Natural killer cell (primary cell): ENCODE results near the gene NRDC. TPM values are rescaled to one million over a fixed set of nuclear protein-coding genes. Genes with fewer than 3 reads are reported as not detected.
"Not testable (repeated sequence)": the region's sequence is repeated elsewhere in the genome, so short reads cannot be mapped to it uniquely, and the experiment has no call there.

Experiments used
- ATAC-seq, 3 donors: fragments of 150-1000 bp in 2 of 3; fragments of 200-7000 bp in 1 of 3; cut with Tn5 transposase; 1 replicate in 1 of 3; 2 replicates in 2 of 3; pipeline ENCODE4 v1.10.0; 2021; ENCODE audit warnings: mild to moderate bottlenecking in 2 of 3, moderate library complexity in 2 of 3
- DNase-seq, 2 donors: peaks; one replicate each; pipeline versions ENCODE4 v3.0.0 to v3.0.0-alpha.2; 2013 to 2021; ENCODE audit warnings: mixed read lengths in 1 of 2
- H3K27ac ChIP-seq: one replicate; pipeline ENCODE4 v1.5.1; 2013; ENCODE audit warnings: mild to moderate bottlenecking, low read length
- H3K27me3 ChIP-seq: one replicate; pipeline ENCODE4 v1.6.1; 2013; ENCODE audit warnings: low read length; ENCODE audit not compliant: control insufficient read depth, insufficient read depth
- H3K36me3 ChIP-seq: one replicate; pipeline ENCODE4 v1.6.1; 2013; ENCODE audit warnings: low read length; ENCODE audit not compliant: control insufficient read depth, insufficient read depth
- H3K4me1 ChIP-seq: one replicate; pipeline ENCODE4 v1.6.1; 2013; ENCODE audit warnings: low read length; ENCODE audit not compliant: control insufficient read depth, insufficient read depth
- H3K4me3 ChIP-seq: one replicate; pipeline ENCODE4 v1.5.1; 2013; ENCODE audit warnings: low read length
- H3K9me3 ChIP-seq: one replicate; pipeline ENCODE4 v1.6.1; 2013; ENCODE audit warnings: low read length; ENCODE audit not compliant: control insufficient read depth, insufficient read depth
- H3K27ac Mint-ChIP-seq, 2 donors: one replicate each; pipeline ENCODE4 v1.8.0; 2022; ENCODE audit warnings: mild to moderate bottlenecking in 2 of 2, mixed read lengths in 2 of 2, moderate library complexity in 1 of 2
- H3K27me3 Mint-ChIP-seq, 2 donors: one replicate each; pipeline ENCODE4 v1.8.0; 2022; ENCODE audit warnings: low read depth in 2 of 2, mixed read lengths in 2 of 2
- H3K36me3 Mint-ChIP-seq: one replicate; pipeline ENCODE4 v1.8.0; 2022; ENCODE audit warnings: mixed read lengths
- H3K4me1 Mint-ChIP-seq, 2 donors: one replicate each; pipeline ENCODE4 v1.8.0; 2022; ENCODE audit warnings: mixed read lengths in 2 of 2
- H3K4me3 Mint-ChIP-seq: one replicate; pipeline ENCODE4 v1.8.0; 2022; ENCODE audit warnings: mild to moderate bottlenecking, moderate library complexity, mixed read lengths
- H3K9me3 Mint-ChIP-seq, 2 donors: one replicate each; pipeline ENCODE4 v1.8.0; 2022; ENCODE audit warnings: mixed read lengths in 2 of 2
- WGBS: methylation state at CpG from one replicate; pipeline ENCODE4 v1.1.7; 2013; ENCODE audit warnings: missing lambda C conversion rate; ENCODE audit not compliant: insufficient coverage; 5-methylcytosine and 5-hydroxymethylcytosine counted together
- intact Hi-C: fragments of 100-400 bp; cut with micrococcal nuclease; formaldehyde crosslinking; loops from one replicate; pipeline ENCODE4 v1.14.2; 2022
- total RNA-seq, 4 donors: library from RNA; stranded (reverse); fragments of 120-200 nt in 1 of 4; gene quantifications; one replicate each; pipeline versions ENCODE4 v1.2.3 to v1.2.4, GENCODE V29; 2013 to 2022
- TF ChIP-seq, protein P1 (sequence below): fragments of 200-600 bp; IDR thresholded peaks from one replicate; pipeline ENCODE4 v1.8.0; 2022; ENCODE audit warnings: antibody characterized with exemption

NRDC gene
- total RNA-seq, 3 donors from 2014 or later (not counting 1 experiment from before 2014, with no cell fraction given): 122 to 165 (median 145) TPM

DNA sequence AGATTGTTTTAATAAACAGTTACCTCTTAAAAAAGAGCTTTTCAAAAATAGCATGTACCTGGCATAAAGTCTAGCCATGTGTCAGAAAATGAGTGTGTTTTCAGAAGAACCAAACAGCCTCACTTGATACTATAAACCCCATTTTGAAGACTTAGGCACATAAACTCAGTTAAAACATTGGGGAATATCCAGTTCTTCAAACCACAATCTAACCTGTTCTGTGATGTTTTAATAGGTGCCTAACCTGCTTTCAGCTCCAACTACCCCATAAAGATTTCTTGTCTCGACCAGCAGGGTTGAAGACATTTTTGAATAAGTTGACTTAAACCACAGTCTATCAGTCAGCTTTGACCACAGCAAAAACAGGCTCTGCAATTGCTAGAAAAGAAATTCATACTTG lies 41.3 kb downstream of the NRDC start:
- ATAC-seq (no peak), DNase-seq (no peak)
- Mint-ChIP-seq H3K36me3 (peaks cover 7% of the 10 kb centered on the region), H3K27ac (peak overlapping the region; percentile 30 to 56), H3K4me3 (no peak overlapping the region), H3K27me3 (no peaks in the 10 kb centered on the region), H3K9me3 (no peaks in the 10 kb centered on the region), H3K4me1 (peaks cover 24 to 31% of the 10 kb centered on the region in 2 donors)
- Histone ChIP-seq H3K9me3 (no peaks in the 10 kb centered on the region), H3K4me1 (no peaks in the 10 kb centered on the region), H3K27me3 (no peaks in the 10 kb centered on the region), H3K36me3 (peaks cover 37% of the 10 kb centered on the region), H3K4me3 (no peak overlapping the region), H3K27ac (no peak overlapping the region)
- WGBS: 55% methylated on average over 1 of the region's 1 CpG
- intact Hi-C loops: no loop called here
- TF ChIP-seq, protein P1, sequence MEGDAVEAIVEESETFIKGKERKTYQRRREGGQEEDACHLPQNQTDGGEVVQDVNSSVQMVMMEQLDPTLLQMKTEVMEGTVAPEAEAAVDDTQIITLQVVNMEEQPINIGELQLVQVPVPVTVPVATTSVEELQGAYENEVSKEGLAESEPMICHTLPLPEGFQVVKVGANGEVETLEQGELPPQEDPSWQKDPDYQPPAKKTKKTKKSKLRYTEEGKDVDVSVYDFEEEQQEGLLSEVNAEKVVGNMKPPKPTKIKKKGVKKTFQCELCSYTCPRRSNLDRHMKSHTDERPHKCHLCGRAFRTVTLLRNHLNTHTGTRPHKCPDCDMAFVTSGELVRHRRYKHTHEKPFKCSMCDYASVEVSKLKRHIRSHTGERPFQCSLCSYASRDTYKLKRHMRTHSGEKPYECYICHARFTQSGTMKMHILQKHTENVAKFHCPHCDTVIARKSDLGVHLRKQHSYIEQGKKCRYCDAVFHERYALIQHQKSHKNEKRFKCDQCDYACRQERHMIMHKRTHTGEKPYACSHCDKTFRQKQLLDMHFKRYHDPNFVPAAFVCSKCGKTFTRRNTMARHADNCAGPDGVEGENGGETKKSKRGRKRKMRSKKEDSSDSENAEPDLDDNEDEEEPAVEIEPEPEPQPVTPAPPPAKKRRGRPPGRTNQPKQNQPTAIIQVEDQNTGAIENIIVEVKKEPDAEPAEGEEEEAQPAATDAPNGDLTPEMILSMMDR: no peak

DNA sequence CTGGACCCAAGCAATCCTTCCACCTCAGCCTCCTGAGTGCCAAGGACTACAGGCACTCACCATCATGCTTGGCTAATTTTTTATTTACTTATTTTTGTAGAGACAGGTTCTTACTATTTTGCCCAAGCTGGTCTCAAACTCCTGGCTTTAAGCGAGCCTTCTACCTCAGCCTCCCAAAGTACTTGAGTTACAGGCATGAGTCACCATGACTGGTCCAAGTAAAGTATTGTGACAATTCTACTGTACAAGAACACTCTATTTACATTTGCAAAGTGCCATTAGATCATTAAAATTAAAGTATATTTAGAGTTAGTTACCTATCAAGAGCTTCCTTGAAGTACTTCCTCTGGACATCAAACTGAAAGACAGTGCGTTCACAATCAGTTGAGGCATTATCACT lies 44.8 kb downstream of the NRDC start:
- H3K27me3 ChIP-seq: no peaks in the 10 kb centered on the region
- ATAC-seq (no peak), DNase-seq (no peak)
- Mint-ChIP-seq H3K4me3 (no peak overlapping the region), H3K36me3 (no peaks in the 10 kb centered on the region), H3K4me1 (peaks cover 7 to 14% of the 10 kb centered on the region in 2 donors), H3K27me3 (no peaks in the 10 kb centered on the region), H3K27ac (no peak overlapping the region), H3K9me3 (no peaks in the 10 kb centered on the region)
- H3K4me3 ChIP-seq: no peak overlapping the region
- H3K9me3 ChIP-seq: no peaks in the 10 kb centered on the region
- H3K4me1 ChIP-seq: no peaks in the 10 kb centered on the region
- no peak overlapping the region for H3K27ac ChIP-seq
- TF ChIP-seq, protein P1: no peak
- intact Hi-C loops: no loop called here
- H3K36me3 ChIP-seq: peaks cover 43% of the 10 kb centered on the region
- WGBS: 100% methylated on average over 2 of the region's 2 CpGs

GRCh38 chr1:51829058-51829457 lies 49.5 kb downstream of the NRDC start:
- no peak for ATAC-seq
- no peaks in the 10 kb centered on the region for H3K9me3 Mint-ChIP-seq
- no peaks in the 10 kb centered on the region for H3K27me3 Mint-ChIP-seq
- TF ChIP-seq, protein P1: no peak
- H3K27ac Mint-ChIP-seq: peak overlapping the region in 1 of 2 donors; percentile 9
- no peak for DNase-seq
- intact Hi-C loops: no loop called here
- no peaks in the 10 kb centered on the region for H3K4me1 ChIP-seq
- H3K36me3 ChIP-seq: peaks cover 52% of the 10 kb centered on the region
- no peak overlapping the region for H3K4me3 Mint-ChIP-seq
- H3K27me3 ChIP-seq: no peaks in the 10 kb centered on the region
- H3K27ac ChIP-seq: no peak overlapping the region
- no peaks in the 10 kb centered on the region for H3K36me3 Mint-ChIP-seq
- WGBS: 100% methylated on average over 1 of the region's 2 CpGs
- no peaks in the 10 kb centered on the region for H3K9me3 ChIP-seq
- H3K4me3 ChIP-seq: no peak overlapping the region
- no peaks in the 10 kb centered on the region for H3K4me1 Mint-ChIP-seq

- Mint-ChIP-seq H3K36me3 (peaks cover 24% of the 10 kb centered on the region), H3K27me3 (no peaks in the 10 kb centered on the region), H3K9me3 (no peaks in the 10 kb centered on the region), H3K4me1 (no peaks in the 10 kb centered on the region), H3K27ac (no peak overlapping the region), H3K4me3 (no peak overlapping the region)
- TF ChIP-seq, protein P1: no peak
- ATAC-seq (no peak), DNase-seq (no peak)
- intact Hi-C loops: no loop called here
- Histone ChIP-seq H3K27ac (no peak overlapping the region), H3K4me1 (no peaks in the 10 kb centered on the region), H3K27me3 (no peaks in the 10 kb centered on the region), H3K36me3 (peaks cover 75% of the 10 kb centered on the region), H3K9me3 (no peaks in the 10 kb centered on the region), H3K4me3 (no peak overlapping the region)
- no CpG with 5 or more reads among the region's 1 CpG for WGBS
Observed at GRCh38 chr1:51819810-51820209, 58.7 kb downstream of the NRDC start.

DNA sequence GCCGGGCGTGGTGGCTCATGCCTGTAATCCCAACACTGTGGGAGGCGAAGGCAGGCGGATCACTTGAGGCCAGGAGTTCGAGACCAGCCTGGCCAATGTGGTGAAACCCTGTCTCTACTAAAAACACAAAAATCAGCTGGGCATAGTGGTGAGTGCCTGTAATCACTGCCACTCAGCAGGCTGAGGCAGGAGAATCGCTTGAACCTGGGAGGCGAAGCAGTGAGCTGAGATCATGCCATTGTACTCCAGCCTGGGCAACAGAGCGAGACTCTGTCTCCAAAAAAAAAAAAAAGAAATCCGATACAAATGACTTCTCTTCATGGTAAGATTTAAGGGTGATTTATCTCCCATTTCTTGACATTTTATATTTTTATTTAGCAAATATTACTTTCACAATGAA lies 59.5 kb downstream of the NRDC start:
- H3K27ac ChIP-seq, ATAC-seq, H3K4me1 Mint-ChIP-seq, DNase-seq, H3K4me3 Mint-ChIP-seq, intact Hi-C loops, H3K4me1 ChIP-seq, H3K27me3 Mint-ChIP-seq, H3K27ac Mint-ChIP-seq, H3K27me3 ChIP-seq, H3K9me3 Mint-ChIP-seq, H3K4me3 ChIP-seq, H3K9me3 ChIP-seq: not testable (repeated sequence)
- H3K36me3 ChIP-seq: peaks cover 76% of the 10 kb centered on the region
- 98% methylated on average over 7 of the region's 9 CpGs for WGBS
- peaks cover 29% of the 10 kb centered on the region for H3K36me3 Mint-ChIP-seq
